HG03439 (cell line): Measurements from ENCODE around the gene NOP56.

Experiments used
- ATAC-seq: cut with Tn5 transposase; IDR thresholded peaks from one replicate; pipeline ENCODE4 v1.9.1; 2021; ENCODE audit warnings: mild to moderate bottlenecking, moderate library complexity; ENCODE audit not compliant: unreplicated experiment

The NOP56 gene

DNA sequence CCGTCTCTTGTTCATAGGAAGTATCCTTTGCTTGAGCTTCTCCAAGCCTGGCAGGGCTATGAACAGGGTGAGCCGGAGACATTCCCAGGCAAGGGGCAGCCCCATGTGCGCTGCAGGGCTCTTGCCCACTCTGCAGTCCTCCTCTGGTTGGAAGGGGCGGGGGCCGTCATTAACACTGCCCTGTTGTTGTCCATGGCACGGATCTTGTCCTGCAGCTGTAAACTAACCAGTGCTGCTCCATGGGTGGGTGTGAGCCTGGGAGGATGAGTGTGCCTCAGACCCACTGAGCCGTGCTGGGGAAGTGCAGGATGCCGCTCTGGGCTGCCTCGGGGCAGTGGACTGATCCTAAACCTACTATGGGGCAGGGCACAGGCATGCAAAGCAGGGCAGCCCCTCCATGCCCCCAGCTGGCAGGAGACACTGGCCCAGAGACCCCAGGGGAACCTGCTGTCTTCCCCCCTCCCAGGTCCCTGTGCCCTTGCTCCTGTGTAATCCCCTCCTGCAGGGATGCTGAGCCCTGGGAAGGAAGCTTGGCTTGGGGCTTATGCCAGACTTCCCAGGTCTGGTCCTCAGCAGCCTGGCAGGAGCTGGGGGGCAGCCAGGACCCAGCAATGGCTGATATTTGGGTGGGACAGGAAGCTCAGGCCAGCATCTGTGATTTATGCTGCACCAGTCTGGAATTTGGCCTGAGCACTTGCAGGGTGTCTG is 48.6 kb downstream of the NOP56 start:
- no peak for ATAC-seq

DNA sequence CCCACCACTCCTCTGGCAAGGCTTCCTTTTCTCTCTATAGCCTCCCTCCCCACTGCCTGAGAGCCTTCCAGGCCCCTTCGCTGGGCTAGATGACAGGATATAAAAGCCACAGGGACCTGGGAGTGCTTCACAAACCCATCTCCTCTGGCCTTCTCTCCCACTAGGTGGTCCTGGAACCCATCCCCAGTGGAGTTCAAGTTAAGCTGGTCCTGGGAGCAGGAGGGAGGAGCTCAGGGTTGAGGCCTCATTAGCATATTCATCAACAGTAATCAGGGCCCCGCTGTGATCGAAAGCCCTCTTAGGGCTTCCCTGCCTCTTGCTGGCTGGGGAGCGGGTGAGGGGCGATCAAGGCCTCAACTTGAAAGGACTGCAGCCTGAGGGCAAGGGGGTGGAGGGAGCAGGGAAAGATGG is 49.2 kb downstream of the NOP56 start:
- no peak for ATAC-seq

DNA sequence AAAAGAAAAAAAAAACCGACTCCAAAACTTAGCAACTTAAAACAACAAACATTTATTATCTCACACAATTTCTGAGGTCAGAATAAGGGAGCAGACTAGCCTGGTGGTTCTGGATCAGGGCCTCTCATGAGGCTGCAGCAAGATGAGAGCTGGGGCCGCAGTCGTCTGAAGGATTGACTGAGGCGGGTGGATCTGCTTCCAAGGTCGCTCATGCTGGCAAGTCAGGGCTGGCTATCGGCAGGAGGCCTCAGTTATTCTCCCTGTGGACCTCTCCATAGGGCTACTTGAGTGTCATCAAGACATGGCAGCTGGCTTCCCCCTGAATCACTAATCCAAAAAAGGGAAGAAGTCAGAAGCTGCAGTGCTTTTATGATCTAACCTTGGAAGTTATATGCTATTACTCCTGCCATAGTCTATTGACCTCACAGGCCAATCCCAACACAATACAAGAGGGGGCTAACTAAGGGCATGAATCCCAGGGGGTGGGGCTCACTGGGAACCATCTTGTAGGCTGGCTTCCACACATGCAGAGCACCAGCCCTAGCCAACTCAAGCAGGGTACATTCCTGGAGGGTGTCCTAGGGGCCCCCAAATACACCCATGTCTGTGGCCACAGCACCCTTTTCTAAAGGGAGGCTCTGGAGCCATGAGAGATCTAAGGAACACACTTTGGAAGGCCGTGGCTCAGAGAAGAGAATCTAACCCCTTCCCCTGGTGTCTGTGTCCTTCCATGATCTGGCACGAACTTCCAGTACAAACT is 51.5 kb downstream of the NOP56 start:
- no peak for ATAC-seq

DNA sequence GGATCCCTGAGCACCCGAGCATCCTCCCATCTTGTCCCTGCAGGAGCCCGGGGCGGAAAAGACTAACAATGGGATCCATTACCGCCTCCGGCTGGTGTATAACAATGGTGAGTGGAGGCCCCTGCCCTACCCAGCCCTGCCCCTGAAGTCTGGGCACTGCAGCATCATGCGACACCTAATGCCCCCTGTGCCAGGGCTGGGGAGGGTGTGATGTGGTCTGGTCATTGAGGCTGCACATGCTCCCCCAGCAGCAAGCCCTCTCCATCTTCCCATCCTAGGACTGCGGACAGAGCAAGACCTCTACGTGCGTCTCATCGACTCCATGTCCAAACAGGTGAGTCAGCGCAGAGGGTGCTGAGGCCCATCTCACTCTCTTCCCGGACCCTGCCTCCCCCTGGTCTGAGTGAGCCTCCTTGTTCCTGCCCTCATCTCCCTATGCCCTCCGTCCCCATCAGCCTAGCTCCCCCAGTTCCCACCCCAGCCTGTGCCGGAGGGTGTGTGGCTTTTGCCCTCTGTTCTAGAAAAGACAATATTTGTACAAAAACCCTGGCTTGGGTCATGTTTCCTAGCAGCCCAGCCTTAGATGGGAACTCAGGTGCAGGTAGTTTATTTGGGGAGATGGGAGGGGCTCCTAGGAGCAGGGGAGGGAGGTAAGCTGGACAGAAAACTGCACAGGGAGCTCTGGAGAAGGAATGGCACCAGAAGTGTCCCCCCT is 53.7 kb downstream of the NOP56 start:
- no peak for ATAC-seq

DNA sequence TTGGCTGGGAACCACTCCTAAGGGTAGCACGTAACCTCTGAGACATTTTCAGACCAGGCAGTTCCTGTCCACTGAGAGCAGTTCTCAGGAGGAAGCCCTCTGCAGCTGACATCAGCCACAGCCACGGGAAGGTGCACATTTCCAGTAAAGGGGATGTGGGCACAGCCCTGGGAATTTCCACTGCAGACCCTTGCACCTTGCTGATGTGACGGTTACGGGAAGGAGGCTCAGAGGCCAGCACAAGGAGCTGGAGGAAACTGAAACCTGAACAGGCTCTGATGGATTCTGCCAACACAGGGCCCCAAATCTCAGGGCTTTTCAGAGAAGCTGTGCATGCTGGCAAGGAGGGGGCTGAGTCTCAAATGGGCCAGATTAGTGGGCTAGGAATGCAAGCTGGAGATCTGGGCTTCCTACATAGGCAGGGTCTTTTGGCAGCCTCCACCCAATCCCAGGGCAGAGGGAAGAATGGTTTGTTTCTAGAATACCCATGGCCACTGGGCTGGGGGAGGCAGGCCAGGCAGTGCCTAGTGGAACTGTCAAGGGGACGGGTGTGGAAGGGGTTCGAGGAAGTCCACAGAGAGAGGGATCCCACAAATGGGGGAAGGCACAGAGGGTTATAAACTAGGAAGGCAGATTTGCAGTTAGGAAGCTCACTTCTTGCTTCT is 54.4 kb downstream of the NOP56 start:
- ATAC-seq: no peak

DNA sequence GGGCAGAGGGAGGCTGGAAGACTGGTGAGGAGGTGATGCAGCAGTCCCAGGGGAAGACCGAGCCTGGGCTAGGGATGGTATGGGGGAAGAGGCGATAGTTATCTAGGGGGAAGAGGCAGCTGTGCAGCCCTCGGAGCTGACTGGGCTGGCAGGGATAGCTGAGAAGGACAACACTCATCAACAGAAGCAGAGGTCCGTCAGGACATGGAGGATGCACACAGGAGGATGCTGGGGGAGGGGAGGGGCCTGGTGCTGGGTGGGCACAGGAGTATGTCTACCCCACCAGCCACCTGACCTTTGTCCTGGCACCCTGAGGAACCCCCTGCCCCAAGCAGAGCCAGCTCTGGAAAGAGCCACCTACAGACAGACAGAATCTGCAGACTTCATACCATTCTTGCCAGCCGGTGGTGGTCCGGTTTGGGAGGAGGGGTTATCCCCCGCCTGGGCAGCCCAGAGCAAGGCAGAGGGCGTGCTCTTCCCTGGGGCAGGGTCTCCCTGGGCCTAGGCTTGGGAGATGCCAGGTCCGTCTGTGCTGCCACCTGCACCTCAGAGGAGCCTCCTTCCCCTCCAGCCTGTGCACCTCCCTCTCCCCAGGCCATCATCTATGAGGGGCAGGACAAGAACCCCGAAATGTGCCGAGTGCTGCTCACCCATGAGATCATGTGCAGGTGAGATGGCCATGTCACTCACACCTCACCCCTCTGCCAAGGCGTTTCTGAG is 55.1 kb downstream of the NOP56 start:
- no peak for ATAC-seq
